Measurements from ENCODE around the gene C1D. TPM values are rescaled to one million over a fixed set of nuclear protein-coding genes. Genes with fewer than 3 reads are reported as not detected.

The C1D gene
- total and polyA plus RNA-seq, 2 of the 4 experiments (the other 2 are of a cell fraction), result 2.7 to 14.3 TPM

DNA sequence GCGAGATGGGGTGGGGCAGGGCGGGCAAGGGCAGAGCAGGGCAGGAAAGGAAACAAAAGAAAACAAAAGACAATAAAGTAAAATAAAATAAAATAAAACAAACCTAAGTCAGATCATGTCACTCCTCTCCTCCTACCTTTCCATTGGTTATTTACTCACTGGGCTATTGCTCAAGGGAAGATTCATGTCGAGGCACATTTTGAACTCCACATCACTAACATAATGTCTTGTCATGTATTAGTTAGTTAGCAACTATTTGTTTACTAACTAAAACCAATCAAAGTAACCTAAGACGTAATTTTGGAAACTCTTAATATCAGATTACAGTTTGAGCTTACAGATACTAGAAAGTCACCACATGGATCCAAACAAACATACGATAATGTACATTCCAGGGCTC lies 2.2 kb downstream of the C1D start:
- Histone ChIP-seq H3K23ac (ENCODE audit: low read depth, low read length) (no peak overlapping the region), H3K27ac (ENCODE audit: insufficient read depth, low read length) (no peak overlapping the region), H3K4ac (ENCODE audit: low read depth, low read length) (no peak overlapping the region), H2BK120ac (ENCODE audit: low read depth, low read length) (no peak overlapping the region), H4K5ac (ENCODE audit: low read depth, low read length) (no peak overlapping the region), H3K9me3 (ENCODE audit: control insufficient read depth, insufficient read depth, low read length) (no peaks in the 10 kb centered on the region), H2BK15ac (ENCODE audit: low read depth, low read length) (no peak overlapping the region), H4K91ac (ENCODE audit: insufficient read depth, low read depth, low read length) (no peak overlapping the region), H3K9ac (ENCODE audit: low read depth, low read length) (no peak overlapping the region), H2BK20ac (ENCODE audit: low read depth, low read length) (no peak overlapping the region), H3K9me1 (ENCODE audit: insufficient read depth, low read length) (no peaks in the 10 kb centered on the region; the same call in 1 of the 2 replicates), H3K27me3 (ENCODE audit: control insufficient read depth, insufficient read depth, low read length) (no peaks in the 10 kb centered on the region), H3K56ac (ENCODE audit: extremely low read depth, insufficient read depth, low read length) (no peak overlapping the region), H2AFZ (replicated peaks; ENCODE audit: low read length, poor library complexity) (no peak overlapping the region), H3K4me1 (ENCODE audit: control insufficient read depth, insufficient read depth, low read length) (no peaks in the 10 kb centered on the region), H3K4me2 (ENCODE audit: low read depth, low read length) (no peak overlapping the region), H3K4me3 (ENCODE audit: insufficient read depth, low read depth, low read length) (no peak overlapping the region), H3K14ac (replicated peaks; ENCODE audit: low read depth, low read length) (no peak overlapping the region), H4K8ac (ENCODE audit: low read depth in 2 of 2, low read length in 2 of 2) (no peak overlapping the region), H2BK5ac (ENCODE audit: low read depth, low read length, poor library complexity, severe bottlenecking) (no peak overlapping the region), H2AK5ac (ENCODE audit: low read depth, low read length) (no peak overlapping the region), H3K36me3 (ENCODE audit: control insufficient read depth, insufficient read depth, low read length) (no peaks in the 10 kb centered on the region), H2AK9ac (replicated peaks; ENCODE audit: low read depth, low read length, poor library complexity) (no peak overlapping the region), H3K79me1 (ENCODE audit: low read depth in 1 of 2, low read length in 2 of 2) (peaks cover 23 to 50% of the 10 kb centered on the region in 2 experiments), H4K20me1 (ENCODE audit: insufficient read depth, low read length) (peaks cover 15% of the 10 kb centered on the region), H3K18ac (ENCODE audit: low read depth, low read length) (no peak overlapping the region)
- in situ Hi-C loops (cut with MboI; ENCODE audit: low sequenced_read_pairs), result no loop called here
- ATAC-seq (ENCODE audit: low read depth) (no peak), DNase-seq (no peak)
- no peak for TF ChIP-seq FOS (IDR thresholded peaks at IDR 0.05; ENCODE audit: low read depth, low read length)
- TF ChIP-seq MAZ (IDR thresholded peaks at IDR 0.05; ENCODE audit: borderline replicate concordance, low read depth, low read length), result no peak
- ChIA-PET CTCF (no interaction called here), POLR2A (ENCODE audit: unreplicated experiment) (no interaction called here)
- no TSS peak for BruUV-seq (replicated peaks)
- intact Hi-C loops (cut with micrococcal nuclease), result no loop called here
- no CpG with 5 or more reads among the region's 5 CpGs for WGBS, 2 experiments (ENCODE audit: extremely low coverage in 2 of 2, insufficient read length in 1 of 2)
- dilution Hi-C loops (cut with HindIII; ENCODE audit: low sequenced_read_pairs, unreplicated experiment), result no loop called here
